Astrocyte of the spinal cord (primary cell): ENCODE measurements around the gene APC2.
"Not testable (repeated sequence)": the region's sequence is repeated elsewhere in the genome, so short reads cannot be mapped to it uniquely, and the experiment has no call there.

Experiments used
- DNase-seq: peaks from one replicate; pipeline ENCODE4 v3.0.0; 2011; ENCODE audit warnings: low read depth, low spot score
- H3K4me3 ChIP-seq: 2 replicates; pipeline ENCODE4 v1.5.1; 2011; ENCODE audit warnings: low read depth, mild to moderate bottlenecking, low read length, moderate library complexity
- CTCF ChIP-seq: IDR thresholded peaks from 2 replicates; pipeline ENCODE4 v1.5.1; 2012; ENCODE audit warnings: low read depth, mild to moderate bottlenecking, low read length, inconsistent platforms
- in situ Hi-C: cut with HindIII; loops from 2 replicates; pipeline ENCODE4 v1.10.0; 2017; ENCODE audit warnings: low sequenced_read_pairs

APC2 gene

DNA sequence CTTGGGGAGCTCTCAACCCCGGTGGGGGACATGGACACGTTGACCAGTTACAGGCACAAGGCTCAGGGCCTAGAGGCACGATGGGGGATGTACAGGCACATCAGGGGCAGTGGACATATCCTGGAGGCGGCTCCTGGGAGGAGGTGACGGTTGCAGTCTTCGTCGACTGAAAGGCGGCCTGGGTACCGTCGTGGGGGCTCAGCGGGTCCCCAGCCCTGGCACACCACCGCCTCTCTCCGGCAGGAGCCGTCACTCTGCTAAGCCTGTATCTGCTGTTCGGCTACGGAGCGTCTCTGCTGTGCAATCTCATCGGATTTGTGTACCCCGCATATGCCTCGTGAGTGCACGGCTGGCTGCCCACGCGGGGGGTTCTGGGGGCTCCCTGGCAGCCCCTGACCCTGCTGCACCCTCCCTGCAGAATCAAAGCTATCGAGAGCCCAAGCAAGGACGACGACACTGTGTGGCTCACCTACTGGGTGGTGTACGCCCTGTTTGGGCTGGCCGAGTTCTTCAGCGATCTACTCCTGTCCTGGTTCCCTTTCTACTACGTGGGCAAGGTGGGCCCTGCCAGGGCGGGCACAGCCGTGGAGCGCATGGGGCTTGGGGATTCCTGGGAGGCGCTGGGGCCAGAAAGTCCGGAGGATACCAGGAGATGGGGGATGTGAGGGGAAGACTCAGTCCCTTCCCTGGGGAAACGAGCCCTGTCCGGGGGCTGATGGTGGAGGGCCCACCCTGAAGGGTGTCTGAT lies 45.3 kb downstream of the APC2 start:
- no peak for DNase-seq
- in situ Hi-C loops: no loop called here
- TF ChIP-seq CTCF: no peak
- H3K4me3 ChIP-seq: no peak overlapping the region

DNA sequence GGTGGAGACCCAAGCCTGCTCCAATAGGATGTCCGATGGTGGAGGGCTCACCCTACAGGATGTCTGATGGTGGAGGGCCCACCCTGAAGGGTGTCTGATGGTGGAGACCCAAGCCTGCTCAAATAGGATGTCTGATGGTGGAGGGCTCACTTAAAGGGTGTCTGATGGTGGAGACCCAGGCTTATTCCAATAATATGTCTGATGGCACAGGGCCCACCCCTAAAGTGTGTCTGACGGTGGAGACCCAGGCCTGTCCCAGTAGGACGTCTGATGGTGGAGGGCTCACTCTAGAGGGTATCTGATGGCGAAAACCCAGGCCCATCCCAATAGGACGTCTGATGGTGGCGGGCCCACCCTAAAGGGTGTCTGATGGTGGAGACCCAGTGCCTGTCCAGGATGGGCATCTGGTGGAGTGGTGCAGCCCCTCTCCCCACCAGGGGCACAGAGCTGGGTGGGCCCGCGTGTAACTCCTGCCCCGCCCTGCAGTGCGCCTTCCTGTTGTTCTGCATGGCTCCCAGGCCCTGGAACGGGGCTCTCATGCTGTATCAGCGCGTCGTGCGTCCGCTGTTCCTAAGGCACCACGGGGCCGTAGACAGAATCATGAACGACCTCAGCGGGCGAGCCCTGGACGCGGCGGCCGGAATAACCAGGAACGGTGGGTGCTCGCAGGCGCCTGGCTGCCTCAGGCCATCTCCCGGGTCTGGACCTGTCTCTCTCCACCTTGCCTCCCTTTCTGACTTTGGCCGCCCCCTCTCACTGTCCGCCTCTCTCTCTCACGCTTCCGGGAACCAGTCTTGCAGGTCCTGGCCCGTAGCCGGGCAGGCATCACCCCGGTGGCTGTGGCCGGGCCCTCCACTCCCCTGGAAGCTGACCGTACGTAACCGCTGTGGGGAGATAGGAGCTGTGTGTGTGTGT lies 46.1 kb downstream of the APC2 start:
- no peak for TF ChIP-seq CTCF
- DNase-seq: no peak
- no peak overlapping the region for H3K4me3 ChIP-seq
- in situ Hi-C loops: no loop called here

- no peak for TF ChIP-seq CTCF
- no peak overlapping the region for H3K4me3 ChIP-seq
- no peak for DNase-seq
- in situ Hi-C loops: no loop called here
Observed at GRCh38 chr19:1496714-1497577, 47.0 kb downstream of the APC2 start.

DNA sequence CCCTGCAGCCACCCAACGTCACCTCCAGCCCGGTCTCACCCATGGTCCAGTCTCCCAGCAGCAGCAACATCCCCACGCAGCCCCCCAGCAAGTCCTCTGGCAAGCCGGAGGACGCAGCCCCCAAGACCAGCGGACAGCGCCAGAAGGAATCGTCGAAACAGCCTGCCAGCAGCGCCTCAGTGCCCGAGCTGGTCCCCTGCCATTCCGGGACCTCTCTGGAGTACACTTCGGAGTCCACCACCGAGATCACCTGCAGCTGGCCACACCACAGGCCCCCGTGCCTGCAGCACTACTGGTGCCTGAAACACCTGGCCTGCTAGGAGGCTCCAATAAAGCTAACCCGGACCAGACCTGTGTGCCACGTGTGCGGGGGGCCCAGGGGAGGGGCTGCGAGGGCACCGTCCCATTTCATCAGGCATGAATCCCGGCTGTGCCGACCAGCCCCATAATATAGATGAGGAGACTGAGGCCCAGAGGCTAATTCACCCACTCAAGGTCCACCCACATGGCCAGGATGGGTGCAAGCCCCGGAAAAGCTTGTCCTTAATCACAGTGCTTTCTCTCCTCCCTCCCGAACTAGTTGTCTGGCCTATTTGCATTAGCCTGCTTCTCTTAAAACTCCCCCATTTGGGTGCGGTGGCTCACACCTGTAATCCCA lies 47.8 kb downstream of the APC2 start:
- TF ChIP-seq CTCF: no peak
- in situ Hi-C loops: no loop called here
- no peak overlapping the region for H3K4me3 ChIP-seq
- DNase-seq: no peak

DNA sequence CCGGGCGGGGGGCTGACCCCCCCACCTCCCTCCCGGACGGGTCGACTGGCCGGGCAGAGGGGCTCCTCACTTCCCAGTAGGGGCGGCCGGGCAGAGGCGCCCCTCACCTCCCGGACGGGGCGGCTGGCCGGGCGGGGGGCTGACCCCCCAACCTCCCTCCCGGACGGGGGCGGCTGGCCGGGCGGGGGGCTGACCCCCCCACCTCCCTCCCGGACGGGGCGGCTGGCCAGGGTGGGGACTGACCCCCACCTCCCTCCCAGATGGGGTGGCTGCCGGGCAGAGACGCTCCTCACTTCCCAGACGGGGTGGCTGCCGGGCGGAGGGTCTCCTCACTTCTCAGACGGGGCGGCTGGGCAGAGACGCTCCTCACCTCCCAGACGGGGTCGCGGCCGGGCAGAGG lies 49.3 kb downstream of the APC2 start:
- in situ Hi-C loops, DNase-seq, H3K4me3 ChIP-seq: not testable (repeated sequence)

GRCh38 chr19:1501200-1501595 lies 51.3 kb downstream of the APC2 start:
- H3K4me3 ChIP-seq: no peak overlapping the region
- in situ Hi-C loops: no loop called here

More at GRCh38 chr19:1501200-1501595, 51.3 kb downstream of the APC2 start:
- DNase-seq: no peak
- TF ChIP-seq CTCF: no peak
